HG03520 (cell line): Measurements from ENCODE around the gene CYP11A1.
"Not testable (repeated sequence)": the region's sequence is repeated elsewhere in the genome, so short reads cannot be mapped to it uniquely, and the experiment has no call there.

Experiments used
- ATAC-seq: cut with Tn5 transposase; IDR thresholded peaks from one replicate; pipeline ENCODE4 v1.9.1; 2021; ENCODE audit warnings: mild to moderate bottlenecking, moderate library complexity; ENCODE audit not compliant: unreplicated experiment

Gene CYP11A1

GRCh38 chr15:74400915-74401757 lies 33.7 kb upstream of the CYP11A1 start:
- ATAC-seq = no peak

DNA sequence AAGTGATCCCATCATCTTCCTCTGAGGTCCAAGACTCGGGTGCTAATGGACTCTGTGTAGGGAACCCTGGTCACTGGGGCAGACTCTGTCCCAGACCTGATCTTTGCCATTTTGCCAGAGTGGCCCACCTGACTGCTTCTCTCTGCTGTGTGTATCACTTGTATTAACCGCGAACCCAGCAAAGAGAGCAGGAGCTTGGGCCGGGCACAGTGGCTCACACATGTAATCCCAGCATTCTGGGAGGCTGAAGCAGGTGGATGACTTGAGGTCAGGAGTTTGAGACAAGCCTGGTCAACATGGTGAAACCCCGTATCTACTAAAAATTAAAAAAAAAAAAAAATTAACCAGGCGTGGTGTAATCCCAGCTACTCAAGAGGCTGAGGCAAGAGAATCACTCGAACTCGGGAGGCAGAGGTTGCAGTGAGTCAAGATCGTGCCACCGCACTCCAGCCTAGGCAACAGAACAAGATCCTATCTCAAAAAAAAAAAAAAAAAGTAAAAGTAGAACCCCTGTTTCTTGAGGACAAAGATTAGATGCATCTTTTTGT lies 32.9 kb upstream of the CYP11A1 start:
- no peak for ATAC-seq

- ATAC-seq = no peak
These were observed 32.3 kb upstream of the CYP11A1 start for GRCh38 chr15:74399511-74400312.

DNA sequence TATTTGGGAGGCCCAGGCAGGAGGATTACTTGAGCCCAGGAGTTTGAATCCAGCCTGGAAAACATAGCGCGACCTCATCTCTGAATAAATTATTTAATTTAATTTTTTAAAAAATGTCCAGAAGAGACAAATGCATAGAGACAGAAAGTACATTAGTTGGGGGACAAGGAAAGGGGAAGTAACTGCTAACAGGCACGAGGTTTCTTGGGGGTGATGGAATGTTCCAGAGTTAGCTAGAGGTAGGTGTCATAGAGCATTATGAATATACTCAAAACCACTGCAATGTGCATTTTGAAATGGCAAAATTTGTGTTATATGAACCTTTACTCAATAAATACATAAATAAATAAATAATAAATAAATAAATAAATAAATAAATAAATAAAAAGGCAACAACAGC lies 31.7 kb upstream of the CYP11A1 start:
- ATAC-seq = no peak

GRCh38 chr15:74398183-74398582 lies 30.7 kb upstream of the CYP11A1 start:
- no peak for ATAC-seq

DNA sequence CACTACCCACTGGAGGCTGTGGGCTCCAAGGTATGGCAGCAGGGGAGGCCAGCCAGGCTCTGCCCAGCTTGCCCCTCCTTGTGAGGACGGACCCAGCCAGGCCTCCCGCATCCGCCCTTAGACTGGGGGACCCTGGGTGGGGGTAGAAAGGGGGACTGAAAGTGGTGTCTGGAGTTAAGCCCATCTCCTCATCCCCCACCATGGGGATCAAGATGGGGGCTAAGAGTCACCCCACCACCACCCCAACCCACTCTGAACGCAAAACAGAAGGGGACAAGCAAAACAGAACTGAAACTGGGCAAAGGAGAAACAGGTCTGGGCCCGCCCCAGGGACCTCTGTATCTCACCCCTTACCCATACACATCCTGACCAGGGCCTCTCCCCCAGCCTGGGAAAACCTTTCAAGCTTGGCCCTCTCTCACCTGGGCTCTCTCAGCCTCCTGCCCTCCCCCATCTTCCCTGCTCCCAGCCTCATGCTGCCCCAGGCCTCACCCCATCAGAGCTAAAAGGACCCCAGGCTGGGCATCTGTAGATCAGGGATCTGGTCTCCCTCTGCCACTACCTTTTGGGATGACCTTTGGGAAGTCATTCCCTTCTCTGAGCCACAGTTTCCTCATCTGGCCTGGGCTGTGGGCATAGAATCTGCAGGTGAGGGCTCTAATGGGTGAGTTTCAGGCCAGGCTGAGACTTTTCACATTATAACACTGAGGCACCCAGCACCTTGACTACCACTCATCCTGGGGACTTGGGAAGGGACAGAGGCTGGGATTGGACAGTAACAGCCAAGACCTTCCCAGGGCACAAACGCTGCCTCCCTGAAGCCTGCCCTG lies 30.0 kb upstream of the CYP11A1 start:
- no peak for ATAC-seq

GRCh38 chr15:74396445-74397238 lies 29.2 kb upstream of the CYP11A1 start:
- ATAC-seq = no peak

- no peak for ATAC-seq
These were observed 28.6 kb upstream of the CYP11A1 start for GRCh38 chr15:74396146-74396438.

- ATAC-seq = no peak
These were observed 28.1 kb upstream of the CYP11A1 start for GRCh38 chr15:74395319-74396145.

DNA sequence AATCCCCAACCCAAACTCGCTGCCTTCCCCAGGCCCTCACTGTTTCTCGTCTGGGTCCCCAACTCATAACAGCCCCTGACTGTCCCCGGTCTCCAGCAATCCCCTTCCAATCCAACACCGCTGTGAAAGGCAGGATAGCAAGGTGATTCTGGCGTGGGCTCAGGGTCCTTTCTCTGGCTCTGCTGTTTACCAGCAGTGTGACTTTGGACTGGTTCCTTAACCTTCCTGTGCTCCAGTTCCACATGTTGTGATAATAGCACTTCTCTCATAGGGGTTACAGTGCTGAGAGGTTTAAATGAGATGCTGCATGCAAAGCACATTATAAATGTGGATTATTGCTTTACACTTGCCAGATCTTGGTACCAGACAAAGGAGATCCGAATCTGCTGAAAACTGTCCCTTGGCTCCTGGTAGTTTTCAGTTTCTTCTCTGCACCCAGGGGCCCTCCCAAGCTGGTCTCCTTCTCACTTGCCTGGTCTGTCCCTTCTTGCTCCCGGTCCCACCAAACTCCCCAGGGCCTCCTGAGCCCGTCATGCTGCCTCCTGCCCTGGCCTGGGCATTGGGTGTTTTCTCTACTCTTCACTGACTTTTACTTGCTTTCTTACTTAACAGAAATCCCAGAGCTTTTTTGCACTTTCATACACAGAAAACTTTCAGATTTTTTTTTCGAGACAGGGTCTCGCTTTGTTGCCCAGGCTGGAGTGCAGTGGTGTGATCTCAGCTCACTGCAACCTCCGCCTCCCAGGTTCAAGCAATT lies 26.8 kb upstream of the CYP11A1 start:
- ATAC-seq = no peak

GRCh38 chr15:74393423-74393822 lies 26.0 kb upstream of the CYP11A1 start:
- ATAC-seq = no peak

- no peak for ATAC-seq
These were observed 25.5 kb upstream of the CYP11A1 start for GRCh38 chr15:74392902-74393301.

DNA sequence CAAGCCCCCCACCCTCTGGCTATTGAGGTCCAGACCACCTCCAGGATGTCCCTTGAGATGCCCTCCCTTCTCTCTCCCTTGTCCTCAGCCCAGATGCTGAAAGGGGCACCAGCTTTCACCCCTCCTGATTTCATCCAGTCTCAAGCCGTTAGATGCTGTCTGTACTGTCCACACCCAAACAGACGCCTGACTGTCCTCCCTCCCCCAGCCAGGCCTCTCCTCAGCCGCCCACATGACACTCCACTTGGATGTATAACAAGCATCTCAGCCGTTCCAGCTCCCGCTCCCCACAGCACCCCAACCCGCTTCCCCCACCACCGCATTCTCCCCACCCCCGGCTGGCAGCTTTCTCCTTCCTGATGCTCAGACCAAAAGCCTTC lies 25.0 kb upstream of the CYP11A1 start:
- no peak for ATAC-seq

- no peak for ATAC-seq
These were observed 24.4 kb upstream of the CYP11A1 start for GRCh38 chr15:74391582-74392450.

DNA sequence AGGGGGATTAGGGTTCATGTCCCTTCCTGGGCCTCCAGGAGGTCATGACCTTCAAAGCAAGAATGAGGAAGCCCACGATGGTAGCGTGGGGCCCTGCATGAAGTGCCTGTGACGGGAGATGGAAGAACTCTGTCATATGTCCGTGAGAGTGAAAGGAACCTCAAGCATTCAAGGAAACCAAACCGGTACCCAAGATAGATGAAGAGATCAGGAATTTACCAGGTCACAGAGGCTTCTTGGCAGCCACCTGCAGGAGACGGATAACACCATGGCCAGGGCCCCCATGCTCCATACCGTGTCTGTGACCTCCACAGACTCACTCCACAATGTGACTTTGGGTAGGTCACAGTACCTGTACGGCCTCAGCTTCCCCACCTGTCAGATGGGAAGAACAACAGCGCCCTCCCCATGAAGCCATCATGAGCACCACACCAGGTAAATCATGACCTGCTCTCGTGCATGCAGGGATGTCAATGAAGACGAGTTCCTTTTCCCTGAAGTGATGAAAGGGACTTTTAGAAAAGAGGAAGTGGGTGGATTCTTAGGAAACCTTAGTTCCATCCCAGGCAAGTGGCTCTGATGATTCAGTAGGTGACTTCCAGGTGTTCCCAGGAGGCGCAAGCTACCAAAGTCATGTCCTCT lies 23.3 kb upstream of the CYP11A1 start:
- ATAC-seq = no peak

- ATAC-seq = not testable (repeated sequence)
These were observed 22.7 kb upstream of the CYP11A1 start for GRCh38 chr15:74390049-74390646.
